ENCODE data around the gene BOD1.

GRCh38 chr5:173615884-173616576 is 420 bp downstream of the BOD1 start:
- peak; percentile 82 for TF ChIP-seq CTCF (conservative IDR thresholded peaks at IDR 0.05)
- peak; percentile 96; the same call in 1 of the 2 replicates for TF ChIP-seq ZFX (IDR thresholded peaks at IDR 0.05)

All from C4-2B (cell line).